Measurements from ENCODE around the gene PCDHB1.

The PCDHB1 gene, protein sequence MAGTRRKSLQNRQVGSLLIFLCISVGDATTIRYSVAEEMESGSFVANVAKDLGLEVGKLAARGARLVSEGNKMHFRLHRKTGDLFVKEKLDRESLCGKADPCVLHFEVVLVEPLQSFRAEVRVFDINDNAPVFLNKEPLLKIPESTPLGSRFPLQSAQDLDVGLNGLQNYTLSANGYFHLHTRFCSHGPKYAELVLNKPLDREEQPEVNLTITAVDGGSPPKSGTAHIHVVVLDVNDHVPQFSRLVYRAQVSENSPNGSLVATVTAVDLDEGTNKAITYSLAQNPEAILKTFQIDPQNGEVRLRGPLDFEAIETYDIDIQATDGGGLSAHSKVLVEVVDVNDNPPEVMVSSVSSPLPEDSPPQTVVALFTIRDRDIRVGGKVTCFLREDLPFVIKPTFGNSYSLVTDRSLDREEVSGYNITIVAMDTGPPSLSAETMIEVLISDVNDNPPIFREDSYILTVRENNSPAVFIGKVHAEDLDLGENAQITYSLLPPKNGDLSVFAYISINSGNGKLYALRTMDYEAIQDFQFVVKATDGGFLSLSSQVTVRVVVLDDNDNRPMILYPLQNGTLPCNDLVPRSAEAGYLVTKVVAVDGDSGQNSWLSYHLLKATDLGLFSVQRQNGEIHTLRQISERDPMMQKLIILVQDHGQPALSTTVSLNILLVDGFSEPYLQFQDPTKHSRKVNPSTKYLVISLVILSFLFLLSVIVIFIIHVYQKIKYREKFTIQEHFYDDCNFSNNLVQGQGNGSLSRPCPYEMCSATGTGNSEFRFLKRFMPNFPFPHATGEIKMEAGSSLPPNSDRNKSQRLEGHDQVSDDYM

DNA sequence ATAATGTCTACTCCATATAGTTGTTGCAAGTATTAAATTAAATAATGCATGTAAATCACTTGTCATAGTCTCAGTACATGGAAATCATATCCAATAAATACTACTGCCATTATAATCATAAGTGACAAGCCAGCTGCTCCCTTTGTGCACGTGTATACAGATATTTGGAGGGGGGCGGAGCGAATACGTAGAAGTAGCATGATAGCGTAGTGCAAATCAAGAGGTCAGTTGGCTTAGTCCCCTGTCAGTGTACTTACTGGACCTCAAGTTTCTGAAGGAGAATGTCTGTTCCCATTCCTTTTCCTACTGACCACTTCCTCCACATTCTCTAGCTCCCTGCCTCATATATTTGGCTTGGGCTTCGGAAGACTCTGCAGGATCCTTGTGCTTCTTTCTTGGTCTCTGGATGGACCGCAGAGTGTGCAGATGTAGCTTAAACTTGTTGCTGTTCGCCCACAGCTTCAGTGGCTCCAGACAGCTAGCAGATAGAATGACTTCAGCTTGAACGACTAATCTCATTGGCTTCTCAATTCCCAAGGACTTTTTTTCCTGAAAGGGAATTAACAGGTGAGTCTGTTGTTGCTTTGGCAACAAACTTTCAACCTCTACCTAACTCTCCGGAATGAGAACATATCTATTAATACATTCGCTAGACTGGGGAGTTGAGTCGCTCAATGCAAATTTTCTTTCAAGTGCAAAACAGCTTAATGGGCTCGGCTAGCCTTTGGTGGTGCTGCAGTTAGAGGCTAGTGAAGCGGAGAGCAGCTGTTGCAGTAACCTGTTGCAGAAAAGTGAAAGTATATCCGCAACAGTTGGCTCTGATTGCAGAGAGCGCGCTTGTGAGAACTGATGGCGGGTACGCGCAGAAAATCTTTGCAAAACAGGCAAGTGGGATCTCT, at the start of gene PCDHB1:
PCDHB1 (plus strand) TSS at position 753 of the 899 bp plus-strand sequence; CDS start at position 850, 97 bp downstream.
- no peak for DNase-seq

DNA sequence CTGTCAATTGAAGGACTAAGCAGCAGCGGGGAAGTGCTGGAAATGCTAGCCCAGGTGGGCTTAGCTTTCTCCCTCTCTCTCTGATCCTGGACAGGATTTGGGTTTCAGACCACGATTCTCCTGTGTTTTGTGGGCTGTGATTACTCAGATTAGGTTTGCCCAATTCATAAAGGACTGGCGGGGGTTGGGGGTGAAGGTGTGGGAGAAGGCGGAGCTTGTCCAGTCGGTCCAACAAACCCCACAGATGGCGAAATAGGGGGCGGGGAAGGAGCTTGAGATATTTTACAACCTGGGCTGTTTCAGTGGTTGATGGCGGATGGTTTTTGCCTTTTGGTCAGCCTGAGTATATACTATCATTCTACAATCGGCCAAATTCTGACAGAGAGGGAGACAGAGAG, 49.7 kb upstream of the PCDHB1 start:
- peak; percentile 48 for DNase-seq

DNA sequence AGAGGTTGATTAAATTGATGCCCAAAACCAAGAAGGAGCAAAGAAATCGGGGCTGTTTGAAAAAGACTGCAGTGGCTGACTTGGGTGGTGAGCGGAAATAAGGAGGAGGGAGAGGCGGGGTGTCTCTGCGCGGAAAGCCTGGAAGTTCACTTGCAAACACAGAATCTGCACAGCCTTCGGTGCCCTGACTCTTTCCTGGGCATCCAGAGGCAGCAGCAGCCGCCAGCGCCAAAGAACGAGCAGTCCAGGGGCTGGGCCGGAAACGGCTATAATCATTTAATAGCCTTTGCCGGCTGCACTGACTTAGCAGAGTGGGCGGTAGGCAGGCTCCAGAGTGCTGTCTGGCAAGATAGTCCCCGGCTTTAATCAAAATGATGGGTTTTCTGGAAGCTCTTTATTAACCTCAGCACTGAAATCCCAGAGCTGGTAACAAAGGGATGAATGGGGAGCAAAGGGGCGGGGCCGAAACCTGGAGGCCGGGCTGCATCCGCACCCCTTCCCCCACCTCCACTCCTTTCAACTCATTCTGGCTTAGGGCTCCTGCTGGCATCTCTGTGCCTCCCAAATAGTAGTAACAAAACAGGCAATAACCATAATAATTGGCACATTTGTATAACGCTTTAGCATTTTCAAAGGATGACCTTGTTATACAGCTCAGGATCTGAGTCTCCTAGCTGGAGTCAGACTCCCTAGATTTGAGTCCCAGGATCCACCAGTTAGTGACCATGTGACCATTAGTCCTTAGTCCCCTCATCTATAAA, 49.1 kb upstream of the PCDHB1 start:
- DNase-seq: peak; percentile 68

DNA sequence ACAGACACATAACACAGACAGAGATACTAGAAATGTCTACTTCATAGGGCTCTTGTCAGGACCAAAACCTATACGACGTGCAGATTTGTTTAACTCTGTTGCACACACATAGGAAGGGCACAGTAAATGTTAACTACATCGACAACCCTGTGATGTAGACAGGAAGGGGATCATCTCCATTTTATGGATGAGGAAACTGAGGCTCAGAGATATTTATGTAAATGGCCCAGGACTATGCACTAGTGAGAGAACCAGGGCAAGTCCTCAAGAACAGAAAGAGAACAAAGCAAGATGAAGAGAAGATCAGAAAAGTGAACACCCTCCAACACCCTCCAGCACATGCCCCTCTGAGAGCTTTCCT, 48.6 kb upstream of the PCDHB1 start:
- no peak for DNase-seq

DNA sequence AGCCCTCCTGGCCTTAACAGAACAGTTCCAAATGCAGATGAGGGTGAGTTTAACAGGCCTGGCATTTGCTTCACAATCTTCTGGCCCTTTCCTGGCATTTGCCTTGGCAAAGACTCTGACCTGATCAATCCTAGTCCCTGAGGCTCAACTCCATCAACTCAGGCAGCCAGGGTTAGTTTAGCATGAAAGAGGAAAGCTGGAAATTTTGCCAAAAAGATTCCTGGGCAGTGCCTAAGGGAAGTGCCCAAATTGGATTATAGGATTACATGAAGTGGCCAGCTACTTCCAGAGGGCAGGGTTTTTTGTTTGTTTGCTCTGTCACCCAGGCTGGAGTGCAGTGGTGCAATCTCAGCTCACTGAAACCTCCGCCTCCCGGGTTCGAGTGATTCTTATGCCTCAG, 48.1 kb upstream of the PCDHB1 start:
- DNase-seq: no peak

DNA sequence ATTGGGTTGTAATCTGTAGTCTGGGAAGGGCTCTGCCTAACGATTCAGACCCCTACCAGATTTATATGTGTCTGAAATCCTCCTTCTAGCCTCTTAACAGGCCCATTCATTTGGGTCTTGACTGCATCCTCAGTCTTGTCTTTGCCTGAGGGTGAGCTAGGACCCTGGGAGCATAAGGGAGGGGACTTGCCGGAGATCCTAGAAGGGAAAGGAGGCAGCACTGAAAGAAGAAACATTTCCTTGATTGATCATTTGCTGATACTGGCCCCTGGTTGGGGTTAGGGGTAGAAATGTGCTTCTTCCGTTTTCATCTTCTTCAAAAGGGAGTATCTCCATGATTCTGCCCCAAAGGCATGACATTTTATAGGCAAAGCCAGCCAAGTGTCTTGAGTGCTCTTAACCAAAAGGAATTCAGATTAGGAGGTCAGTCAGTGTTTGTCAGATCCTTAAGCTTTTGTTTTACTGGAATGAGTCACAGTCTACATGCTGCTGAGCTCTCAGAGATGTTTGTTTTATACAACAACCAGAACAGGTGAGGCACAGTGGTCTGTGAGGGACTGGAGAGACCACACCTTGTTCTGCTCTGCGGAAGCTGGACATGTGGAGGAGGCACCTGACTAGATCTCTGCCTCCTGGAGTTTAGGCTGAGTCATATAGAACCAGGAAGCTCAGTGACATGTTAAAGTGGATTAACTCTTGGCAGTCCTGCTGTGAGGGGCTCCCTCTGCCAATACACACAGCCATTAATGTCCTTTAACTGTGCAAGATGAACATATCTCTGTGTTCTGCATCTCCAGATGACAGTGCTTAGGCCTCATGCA, 47.2 kb upstream of the PCDHB1 start:
- DNase-seq: no peak

DNA sequence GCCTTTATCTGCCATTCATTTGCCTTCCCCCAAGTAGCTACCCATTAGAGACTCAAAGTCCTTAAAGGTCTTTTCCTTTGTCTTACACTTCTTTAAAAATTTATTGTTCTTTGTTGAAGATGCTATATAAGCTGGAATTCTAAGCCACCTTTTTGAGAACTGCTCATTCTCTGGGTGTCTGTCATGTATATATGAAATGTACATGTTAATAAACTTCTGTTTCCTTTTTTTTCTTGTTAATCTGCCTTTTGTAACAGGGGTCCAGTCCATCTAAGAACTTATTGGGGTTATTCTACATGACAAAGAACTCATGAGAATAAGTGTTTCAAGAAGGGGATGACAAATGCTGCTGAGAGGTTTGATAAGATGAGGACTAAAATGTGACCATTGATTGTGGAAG, 43.4 kb upstream of the PCDHB1 start:
- no peak for DNase-seq

DNA sequence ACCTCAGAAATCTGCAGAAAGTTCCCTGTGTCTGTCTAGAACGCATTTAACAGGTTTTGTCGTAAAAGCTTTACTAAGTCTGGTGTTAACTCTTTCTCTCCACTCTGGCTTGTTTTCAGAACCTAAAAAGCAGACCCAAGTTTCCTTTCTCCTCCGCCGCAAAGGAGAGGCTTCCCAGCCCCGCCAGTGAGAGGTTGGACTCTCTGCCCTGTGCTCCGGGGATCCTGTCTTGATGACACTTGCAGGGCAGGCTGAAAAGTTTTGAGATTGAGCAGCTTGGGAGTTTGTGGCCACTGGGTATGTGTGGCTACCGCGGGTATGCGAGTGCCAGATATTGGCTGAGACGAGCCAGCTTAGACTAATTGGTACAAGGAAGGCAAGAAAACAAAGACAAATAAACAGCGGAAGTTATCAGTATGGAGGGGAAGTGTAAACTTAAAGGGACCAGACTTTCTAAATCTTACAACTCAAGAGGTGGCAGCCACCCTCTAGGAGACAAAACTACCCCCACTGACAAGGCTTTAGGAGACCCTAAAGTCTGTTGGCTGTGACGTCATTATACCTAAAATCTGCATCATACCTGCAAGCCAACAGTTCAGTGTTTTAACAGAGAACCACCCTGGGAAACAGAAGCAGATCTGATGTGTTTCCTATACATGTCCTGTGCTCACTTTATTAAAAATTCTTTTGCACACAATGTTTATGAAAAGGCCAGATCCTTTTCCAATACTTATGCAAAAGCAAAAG, 41.0 kb upstream of the PCDHB1 start:
- no peak for DNase-seq

DNA sequence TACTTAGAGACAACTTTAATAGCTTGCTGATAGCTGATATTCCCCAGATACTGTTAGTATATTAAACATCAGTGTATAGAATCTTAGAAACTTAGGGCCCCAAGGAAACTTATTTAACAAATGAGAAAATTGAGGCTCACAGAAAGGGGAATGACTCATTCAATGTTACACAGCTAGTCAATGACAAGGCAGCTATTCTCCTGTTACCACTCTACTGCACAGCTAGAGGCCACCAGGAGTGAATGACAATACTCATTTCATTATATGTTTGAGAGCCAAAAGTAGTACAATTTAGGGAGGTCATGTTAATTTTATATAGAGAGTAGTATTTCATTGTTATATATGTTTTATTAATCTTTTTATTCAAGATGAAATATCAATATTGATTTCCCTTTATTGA, 33.2 kb upstream of the PCDHB1 start:
- no peak for DNase-seq

DNA sequence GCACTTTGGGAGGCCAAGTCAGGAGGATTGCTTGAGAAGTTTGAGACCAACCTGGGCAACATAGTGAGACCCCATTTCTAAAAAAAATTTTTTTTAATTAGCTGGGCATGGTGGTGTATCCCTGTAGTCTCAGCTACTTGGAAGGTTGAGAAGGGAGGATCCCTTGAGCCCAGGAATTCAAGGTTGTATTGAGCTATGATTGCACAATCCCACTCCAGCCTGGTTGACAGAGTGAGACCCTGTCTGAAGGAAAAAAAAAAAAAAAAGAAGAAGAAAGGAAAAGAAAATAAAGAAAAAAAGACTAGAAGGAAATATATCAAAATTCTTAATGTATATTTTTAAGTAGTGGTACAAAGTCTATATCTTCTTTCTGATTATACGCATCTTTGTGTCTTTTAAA, 28.8 kb upstream of the PCDHB1 start:
- DNase-seq: no peak

DNA sequence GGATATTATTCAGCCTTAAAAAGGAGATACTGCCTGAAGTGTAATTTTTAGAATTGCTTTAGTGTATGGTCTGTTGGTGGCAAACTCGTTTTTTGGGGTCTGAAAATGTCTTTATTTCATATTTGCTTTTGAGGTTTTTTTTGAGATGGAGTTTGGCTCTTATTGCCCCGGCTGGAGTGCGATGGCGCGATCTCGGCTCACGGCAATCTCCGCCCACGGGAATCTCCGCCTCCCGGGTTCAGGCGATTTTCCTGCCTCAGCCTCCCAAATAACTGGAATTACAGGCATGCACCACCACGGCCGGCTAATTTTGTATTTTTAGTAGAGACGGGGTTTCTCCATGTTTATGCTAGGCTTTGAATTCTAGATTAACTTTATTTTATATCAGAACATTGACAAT, 20.2 kb upstream of the PCDHB1 start:
- no peak for DNase-seq

DNA sequence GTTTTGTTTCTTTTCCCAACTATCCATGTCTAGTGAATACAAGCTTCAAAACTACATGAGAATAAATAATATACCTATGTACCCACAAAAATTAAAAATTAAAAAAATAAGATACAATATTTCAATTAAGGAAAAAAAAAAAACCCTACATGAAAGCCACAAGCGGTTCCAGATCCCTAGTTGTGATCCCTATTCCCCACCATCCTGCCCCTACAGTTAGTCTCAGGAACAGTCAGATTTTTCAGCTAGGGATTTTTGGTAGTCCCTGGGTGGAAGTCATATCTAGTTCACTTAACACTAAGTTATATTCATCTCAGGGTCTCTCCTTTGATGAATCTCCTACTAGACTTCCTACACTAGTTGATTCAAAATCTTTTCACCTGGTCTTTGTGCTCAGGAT, 18.5 kb upstream of the PCDHB1 start:
- no peak for DNase-seq

DNA sequence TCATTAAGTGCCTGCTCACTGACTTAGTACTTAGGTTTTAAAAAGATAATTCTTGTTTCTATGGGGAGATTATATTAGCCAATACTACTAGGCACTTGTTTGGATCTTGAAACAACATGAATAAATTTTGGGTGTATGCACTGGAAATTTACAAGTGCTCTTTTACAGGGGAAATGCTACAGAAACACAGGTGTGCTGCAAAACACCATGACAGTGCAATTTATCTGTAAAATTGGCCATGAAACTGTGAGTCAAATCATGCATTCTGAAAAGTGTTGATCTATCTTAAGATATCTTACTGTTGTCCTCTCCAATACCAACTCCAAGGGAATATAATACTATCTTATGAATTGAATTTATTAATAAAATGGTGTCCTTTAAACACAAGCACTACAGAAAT, 12.1 kb upstream of the PCDHB1 start:
- no peak for DNase-seq

DNA sequence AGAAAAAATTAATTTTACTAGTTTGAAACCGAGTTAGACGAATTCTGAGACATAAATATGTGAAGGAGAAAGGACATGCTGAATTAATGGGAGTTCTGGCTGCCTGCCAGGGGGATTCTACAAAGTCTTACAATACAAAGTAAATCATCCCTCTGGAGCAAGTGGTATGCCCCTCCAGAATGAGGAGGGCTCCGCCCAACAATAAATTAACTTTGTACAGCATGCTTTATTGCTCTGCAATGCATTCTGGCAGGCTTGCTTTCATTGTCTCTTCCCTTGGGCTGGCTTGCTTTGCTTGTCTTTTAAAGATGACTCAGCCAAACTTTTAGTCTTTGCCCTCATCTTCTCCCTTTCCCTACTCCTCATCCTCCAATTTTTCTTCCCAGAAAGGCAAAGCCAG, 11.7 kb upstream of the PCDHB1 start:
- DNase-seq: peak; percentile 57

DNA sequence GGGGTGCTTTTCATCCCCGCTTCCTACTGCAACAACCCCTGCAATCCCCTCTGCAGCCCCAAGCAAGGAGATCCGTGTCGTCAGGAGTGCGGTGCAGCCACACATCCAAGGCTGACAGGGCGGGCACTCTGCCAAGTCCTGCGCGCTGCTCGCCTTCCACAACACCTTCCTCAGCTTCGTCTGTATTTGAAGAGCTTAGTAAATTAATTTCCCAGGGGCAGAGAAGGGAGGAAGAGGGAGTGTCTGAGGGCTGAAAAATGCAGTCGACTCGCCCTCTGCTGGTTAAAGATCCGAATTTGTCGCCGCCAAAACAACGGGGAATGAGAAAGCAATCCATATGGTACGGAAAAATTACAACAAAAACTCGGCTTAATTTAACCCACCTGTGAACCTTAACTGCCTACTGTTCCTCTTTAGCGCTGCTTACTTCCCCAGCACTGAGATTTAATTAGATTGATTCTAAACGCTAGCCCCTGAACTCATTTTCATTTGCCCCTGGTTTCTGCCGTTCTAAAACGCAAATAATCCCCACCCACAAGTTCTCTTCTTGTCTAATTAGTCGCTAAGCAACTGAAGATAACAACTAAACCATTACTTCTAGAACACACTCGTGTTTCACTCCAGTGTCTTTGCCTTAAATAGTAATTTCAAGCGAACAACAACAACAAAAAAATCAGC, 10.9 kb upstream of the PCDHB1 start:
- DNase-seq: peak; percentile 84

DNA sequence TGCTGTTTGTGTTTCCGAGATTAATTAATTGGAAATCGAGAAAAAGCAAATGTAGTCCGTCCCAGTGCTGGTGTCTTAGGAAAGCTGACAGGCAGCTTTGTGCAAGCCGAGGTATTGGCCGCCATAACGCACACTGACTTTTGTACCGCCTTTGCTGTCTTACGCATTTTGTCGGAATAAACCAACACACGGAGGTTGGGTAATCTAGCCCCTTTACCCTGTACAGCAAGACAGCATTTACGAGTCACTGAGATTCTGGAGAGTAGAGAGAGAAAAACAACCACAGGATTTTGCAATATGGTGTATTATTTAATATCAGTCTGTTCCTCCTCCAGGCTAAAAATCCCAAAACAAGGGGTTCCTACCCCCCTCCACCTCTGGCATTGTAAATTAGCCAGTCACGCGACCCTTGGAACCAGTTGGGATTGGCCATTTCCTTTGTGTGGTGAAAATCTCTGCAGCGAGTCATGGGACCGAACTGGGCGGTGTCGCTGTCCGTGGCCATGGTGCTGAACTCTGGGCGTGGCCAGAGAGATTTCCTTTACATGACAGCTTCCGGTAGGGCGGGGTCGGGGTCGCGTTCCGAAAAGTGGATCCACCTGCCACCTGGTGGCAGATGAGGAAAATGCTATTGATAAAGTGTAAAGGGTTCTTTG, 10.3 kb upstream of the PCDHB1 start:
- peak; percentile 91 for DNase-seq

DNA sequence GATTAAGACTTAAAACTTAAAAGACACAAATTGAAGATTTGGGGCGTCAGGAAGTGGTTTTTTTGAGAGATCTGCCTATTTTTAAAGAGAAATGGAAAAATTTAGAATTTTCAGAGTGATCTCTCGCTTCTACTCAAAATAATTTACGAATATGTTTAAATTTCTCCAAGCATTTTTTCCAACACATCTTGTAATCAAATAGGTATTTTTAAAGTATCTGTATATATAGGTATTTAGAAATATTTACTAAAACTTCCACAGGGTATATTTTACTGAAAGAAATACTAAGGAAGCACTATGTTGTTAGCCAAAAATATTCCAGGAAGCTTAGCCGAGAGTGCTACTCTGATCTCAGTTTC, 9.8 kb upstream of the PCDHB1 start:
- no peak for DNase-seq

DNA sequence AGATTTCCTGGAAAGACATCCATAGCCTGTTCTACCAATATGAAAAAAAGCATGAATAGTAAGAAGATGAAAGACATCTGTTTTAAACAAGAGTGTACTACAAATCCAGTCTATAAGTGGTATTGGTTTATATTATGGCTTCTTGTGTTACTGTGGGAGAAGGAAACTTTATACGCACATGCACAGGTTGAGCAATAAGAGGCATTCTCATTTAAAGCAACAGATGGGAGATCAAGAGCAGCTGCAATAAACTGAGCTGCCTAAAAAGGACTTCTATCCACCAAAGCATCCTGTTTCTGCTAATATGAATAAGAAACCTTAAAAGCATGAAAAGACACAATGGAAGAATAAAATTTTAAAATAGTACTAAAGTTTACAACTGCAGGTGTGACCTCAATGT, 8.6 kb upstream of the PCDHB1 start:
- no peak for DNase-seq

DNA sequence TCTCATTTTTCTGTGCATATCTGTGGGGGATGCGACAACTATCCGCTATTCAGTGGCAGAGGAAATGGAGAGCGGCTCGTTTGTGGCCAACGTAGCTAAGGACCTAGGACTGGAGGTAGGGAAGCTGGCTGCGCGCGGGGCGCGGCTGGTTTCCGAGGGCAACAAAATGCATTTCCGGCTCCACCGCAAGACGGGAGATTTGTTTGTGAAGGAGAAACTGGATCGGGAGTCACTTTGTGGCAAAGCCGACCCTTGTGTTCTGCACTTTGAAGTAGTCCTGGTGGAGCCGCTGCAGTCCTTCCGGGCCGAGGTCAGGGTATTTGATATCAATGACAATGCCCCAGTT, 320 bp downstream of the PCDHB1 start:
- no peak for DNase-seq

DNA sequence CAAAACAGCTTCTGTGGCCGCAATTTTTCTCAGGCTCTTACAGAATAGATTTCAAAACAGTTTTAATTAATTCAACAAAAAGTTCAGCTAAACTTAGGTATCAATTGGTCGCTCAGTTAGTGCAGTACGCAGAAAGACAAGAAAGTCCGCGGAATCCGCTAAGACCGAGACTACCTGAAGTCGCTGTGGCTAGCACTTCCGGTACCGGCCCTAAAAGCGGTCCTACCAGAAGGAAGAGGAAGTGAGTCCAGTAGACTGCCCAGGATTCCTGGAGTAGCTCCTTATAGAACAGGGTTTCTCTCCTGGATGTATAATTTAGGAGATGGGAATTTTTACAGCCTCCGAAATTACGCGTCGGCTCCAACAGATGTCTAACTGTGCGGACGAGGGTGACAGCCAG, 26.7 kb downstream of the PCDHB1 start:
- DNase-seq: no peak

All from NCI-H1105 (cell line).